Activated T-cell treated with anti-CD3 and anti-CD28 coated beads, Interleukin-2, amount 50 U/mL, for 4 hours (primary cell): ENCODE measurements around the gene RIMKLB. TPM values are rescaled to one million over a fixed set of nuclear protein-coding genes. Genes with fewer than 3 reads are reported as not detected.

Source experiments
- ATAC-seq, 2 donors: fragments of 200-7000 bp; cut with Tn5 transposase; one replicate each; pipeline ENCODE4 v1.10.0; 2021
- DNase-seq: peaks from one replicate; pipeline ENCODE4 v3.0.0-alpha.2; 2020
- H3K27me3 Mint-ChIP-seq: one replicate; pipeline ENCODE4 v1.8.0; 2021; ENCODE audit warnings: low read depth, mixed read lengths
- H3K36me3 Mint-ChIP-seq: one replicate; pipeline ENCODE4 v1.8.0; 2022; ENCODE audit warnings: mixed read lengths; ENCODE audit not compliant: insufficient read depth
- H3K4me1 Mint-ChIP-seq: one replicate; pipeline ENCODE4 v1.8.0; 2021; ENCODE audit warnings: low read depth, mixed read lengths
- H3K4me3 Mint-ChIP-seq: one replicate; pipeline ENCODE4 v1.8.0; 2021; ENCODE audit warnings: mild to moderate bottlenecking, moderate library complexity, mixed read lengths
- H3K9me3 Mint-ChIP-seq: one replicate; pipeline ENCODE4 v1.8.0; 2021; ENCODE audit warnings: mixed read lengths
- total RNA-seq, 3 donors: library from RNA; stranded (reverse); gene quantifications; one replicate each; pipeline ENCODE4 v1.2.1, GENCODE V29; 2021

Gene RIMKLB
- total RNA-seq, 3 donors from 2014 or later = 5.7 to 7.7 (median 6.0) TPM

DNA sequence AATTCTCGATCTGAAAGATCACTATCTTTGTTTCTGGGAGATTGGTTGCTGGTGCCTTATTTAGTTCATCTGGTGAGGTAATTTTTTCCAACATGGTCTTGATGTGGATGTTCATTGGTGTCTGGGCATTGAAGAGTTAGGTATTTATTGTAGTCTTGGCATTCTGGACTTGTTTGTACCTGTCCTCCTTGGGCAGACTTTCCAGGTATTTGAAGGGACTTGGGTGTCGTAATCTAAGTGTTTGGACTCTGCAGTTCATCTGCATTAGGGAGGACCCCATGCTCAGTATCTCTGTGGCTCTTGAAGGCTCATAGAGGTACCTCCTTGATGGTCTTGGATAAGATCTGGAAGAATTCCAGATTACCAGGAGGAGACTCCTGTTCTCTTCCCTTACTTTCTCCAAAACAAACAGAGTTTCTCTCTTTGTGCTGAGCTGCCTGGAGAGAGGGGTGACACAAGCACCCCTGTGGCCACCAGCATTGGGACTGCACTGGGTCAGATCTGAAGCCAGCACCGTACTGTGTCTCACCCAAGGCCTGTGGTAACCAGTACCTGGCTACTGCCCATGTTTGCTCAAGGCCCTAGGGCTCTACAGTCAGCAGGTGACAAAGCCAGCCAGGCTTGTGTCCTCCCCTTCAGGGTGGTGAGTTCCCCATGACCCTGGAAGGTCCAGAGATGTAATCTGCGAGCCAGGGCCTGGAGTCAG lies 129.9 kb downstream of the RIMKLB start:
- ATAC-seq = no peak
- Mint-ChIP-seq H3K4me1 (no peaks in the 10 kb centered on the region), H3K27me3 (peaks cover 7% of the 10 kb centered on the region), H3K9me3 (no peaks in the 10 kb centered on the region), H3K4me3 (no peak overlapping the region), H3K36me3 (no peaks in the 10 kb centered on the region)
- DNase-seq = no peak

DNA sequence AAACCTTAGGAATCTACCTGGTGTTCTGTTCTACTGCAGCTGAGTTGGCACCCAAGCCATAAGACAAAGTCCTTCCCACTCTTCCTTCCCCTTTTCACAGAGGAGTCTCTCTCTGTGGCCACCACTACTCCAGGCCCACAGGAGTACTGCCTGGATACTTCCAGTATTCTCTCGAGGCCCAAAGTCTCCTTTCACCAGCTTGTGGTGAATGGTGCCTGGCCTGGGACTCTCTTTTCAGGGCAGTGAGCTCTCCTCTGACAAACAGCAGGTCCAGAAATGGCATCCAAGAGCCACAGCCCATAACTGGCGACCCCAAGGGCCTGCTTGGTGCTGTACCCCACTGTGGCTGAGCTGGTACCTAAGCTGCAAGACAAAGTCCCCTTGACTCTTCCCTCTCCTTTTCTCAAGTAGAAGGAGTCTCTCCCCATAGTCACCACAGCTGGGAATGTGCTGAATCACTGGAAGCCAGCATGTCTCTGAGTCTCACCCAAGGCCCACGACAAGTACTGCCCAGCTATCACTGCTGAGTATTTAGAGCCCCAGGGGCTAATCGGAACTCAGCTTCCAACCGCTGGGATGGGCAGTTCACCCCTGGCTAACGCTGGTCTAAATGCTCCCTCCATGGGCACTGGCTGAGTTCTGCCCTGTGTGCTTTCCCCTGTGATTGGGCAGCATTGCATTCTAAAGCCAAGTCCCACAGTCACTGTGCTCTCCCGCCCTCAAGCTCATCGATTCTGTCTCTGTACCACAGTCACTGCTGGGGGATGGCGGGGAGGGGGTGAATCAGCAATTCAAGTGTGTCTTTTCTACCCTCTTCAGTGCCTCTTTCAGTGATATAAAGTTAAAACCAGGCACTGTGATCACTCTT lies 130.7 kb downstream of the RIMKLB start:
- H3K9me3 Mint-ChIP-seq = no peaks in the 10 kb centered on the region
- H3K36me3 Mint-ChIP-seq = no peaks in the 10 kb centered on the region
- H3K27me3 Mint-ChIP-seq = peaks cover 7% of the 10 kb centered on the region
- no peak for ATAC-seq
- no peak for DNase-seq
- no peak overlapping the region for H3K4me3 Mint-ChIP-seq
- no peaks in the 10 kb centered on the region for H3K4me1 Mint-ChIP-seq

- H3K27me3 Mint-ChIP-seq = peaks cover 7% of the 10 kb centered on the region
- DNase-seq (no peak), ATAC-seq (no peak)
- no peaks in the 10 kb centered on the region for H3K4me1 Mint-ChIP-seq
- H3K36me3 Mint-ChIP-seq = no peaks in the 10 kb centered on the region
- H3K9me3 Mint-ChIP-seq = no peaks in the 10 kb centered on the region
- H3K4me3 Mint-ChIP-seq = no peak overlapping the region
These were observed 131.3 kb downstream of the RIMKLB start for GRCh38 chr12:8829125-8829518.

DNA sequence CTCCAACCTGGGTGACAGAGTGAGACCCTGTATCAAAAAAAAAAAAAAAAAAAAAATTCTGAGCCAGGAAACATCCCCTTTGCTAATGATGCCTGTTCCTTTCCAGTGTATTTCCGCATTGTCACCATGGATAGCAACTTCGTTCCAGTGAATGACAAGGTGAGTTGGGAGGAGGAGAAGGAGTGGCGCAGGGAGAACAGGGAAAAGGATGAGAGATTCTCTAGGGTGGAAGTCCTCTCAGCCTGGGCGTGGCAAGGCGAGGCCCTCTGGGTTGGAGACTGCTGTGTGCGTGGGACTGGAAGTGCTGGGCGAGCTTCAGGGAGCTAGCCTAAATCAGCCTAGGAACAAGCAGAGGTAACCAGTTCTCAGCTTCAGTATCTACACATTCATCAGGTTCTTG lies 131.8 kb downstream of the RIMKLB start:
- Mint-ChIP-seq H3K36me3 (no peaks in the 10 kb centered on the region), H3K9me3 (no peaks in the 10 kb centered on the region), H3K4me3 (no peak overlapping the region), H3K4me1 (no peaks in the 10 kb centered on the region), H3K27me3 (peaks cover 6% of the 10 kb centered on the region)
- ATAC-seq (no peak), DNase-seq (no peak)

DNA sequence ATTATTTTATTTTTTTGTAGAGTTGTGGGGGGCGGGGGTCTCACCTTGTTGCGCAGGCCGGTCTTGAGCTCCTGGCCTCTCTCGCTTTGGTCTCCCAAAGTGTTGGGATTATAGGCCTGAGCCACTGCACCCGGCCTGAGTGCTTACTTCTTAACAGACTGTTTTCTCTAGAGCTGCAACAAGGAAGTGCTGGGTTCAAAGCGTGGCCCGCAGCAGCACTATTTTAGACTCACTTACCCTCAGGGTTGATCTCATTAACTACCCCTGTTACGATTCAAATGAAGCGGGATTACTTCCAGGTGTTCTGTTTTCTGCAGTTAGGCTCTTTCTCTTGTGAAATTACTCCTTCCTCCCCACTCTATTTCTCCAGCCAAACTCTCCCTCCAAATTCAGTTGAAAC lies 133.3 kb downstream of the RIMKLB start:
- H3K9me3 Mint-ChIP-seq = no peaks in the 10 kb centered on the region
- ATAC-seq (no peak), DNase-seq (no peak)
- H3K36me3 Mint-ChIP-seq = no peaks in the 10 kb centered on the region
- no peaks in the 10 kb centered on the region for H3K4me1 Mint-ChIP-seq
- H3K27me3 Mint-ChIP-seq = peaks cover 6% of the 10 kb centered on the region
- H3K4me3 Mint-ChIP-seq = no peak overlapping the region

GRCh38 chr12:8832500-8832899 lies 134.7 kb downstream of the RIMKLB start:
- DNase-seq = no peak
- Mint-ChIP-seq H3K36me3 (no peaks in the 10 kb centered on the region), H3K27me3 (peaks cover 8% of the 10 kb centered on the region), H3K4me3 (no peak overlapping the region), H3K9me3 (no peaks in the 10 kb centered on the region), H3K4me1 (no peaks in the 10 kb centered on the region)
- no peak for ATAC-seq

Other genes starting within 250 kb of the RIMKLB start
- gene CLEC6A, start 242.0 kb upstream of the RIMKLB start, total RNA-seq = not detected
- gene CLEC4D, start 184.5 kb upstream of the RIMKLB start, total RNA-seq = not detected
- not detected for gene CLEC4E, start 157.1 kb upstream of the RIMKLB start, total RNA-seq
- not detected for gene AICDA, start 85.1 kb upstream of the RIMKLB start, total RNA-seq
- not detected for gene MFAP5, start 35.2 kb upstream of the RIMKLB start, total RNA-seq
- gene A2ML1, start 124.6 kb downstream of the RIMKLB start, total RNA-seq = not detected
- gene PHC1, start 216.5 kb downstream of the RIMKLB start, total RNA-seq = 10 to 100 TPM; 10.3 to 15.5 (median 12.1) TPM